ENCODE results near the gene PKNOX2. TPM values are rescaled to one million over a fixed set of nuclear protein-coding genes. Genes with fewer than 3 reads are reported as not detected.

The PKNOX2 gene
- total and polyA plus RNA-seq, 9 of the 15 experiments (the other 6 are each of a cell fraction or from before 2014, with no cell fraction given) = not detected

DNA sequence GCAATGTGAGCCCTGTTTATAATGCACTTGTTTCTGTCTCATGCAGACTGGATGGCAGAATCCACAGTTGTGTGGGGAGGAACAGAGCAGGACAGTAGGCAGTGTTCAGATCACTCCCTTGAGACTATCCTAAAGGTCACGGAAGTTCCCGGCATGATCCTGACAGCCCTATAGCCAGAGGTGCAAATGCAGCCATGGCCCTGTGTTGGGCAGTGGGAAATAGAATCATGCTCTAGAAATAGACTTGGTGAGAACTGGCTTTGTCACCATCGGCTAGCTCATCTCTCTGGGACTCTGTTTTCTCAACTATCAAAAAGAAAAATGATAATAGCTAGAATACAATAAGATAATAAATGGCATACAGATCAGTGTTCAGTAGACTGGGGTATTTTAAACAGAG, 208.4 kb downstream of the PKNOX2 start (continued):
- TF ChIP-seq, protein P1, sequence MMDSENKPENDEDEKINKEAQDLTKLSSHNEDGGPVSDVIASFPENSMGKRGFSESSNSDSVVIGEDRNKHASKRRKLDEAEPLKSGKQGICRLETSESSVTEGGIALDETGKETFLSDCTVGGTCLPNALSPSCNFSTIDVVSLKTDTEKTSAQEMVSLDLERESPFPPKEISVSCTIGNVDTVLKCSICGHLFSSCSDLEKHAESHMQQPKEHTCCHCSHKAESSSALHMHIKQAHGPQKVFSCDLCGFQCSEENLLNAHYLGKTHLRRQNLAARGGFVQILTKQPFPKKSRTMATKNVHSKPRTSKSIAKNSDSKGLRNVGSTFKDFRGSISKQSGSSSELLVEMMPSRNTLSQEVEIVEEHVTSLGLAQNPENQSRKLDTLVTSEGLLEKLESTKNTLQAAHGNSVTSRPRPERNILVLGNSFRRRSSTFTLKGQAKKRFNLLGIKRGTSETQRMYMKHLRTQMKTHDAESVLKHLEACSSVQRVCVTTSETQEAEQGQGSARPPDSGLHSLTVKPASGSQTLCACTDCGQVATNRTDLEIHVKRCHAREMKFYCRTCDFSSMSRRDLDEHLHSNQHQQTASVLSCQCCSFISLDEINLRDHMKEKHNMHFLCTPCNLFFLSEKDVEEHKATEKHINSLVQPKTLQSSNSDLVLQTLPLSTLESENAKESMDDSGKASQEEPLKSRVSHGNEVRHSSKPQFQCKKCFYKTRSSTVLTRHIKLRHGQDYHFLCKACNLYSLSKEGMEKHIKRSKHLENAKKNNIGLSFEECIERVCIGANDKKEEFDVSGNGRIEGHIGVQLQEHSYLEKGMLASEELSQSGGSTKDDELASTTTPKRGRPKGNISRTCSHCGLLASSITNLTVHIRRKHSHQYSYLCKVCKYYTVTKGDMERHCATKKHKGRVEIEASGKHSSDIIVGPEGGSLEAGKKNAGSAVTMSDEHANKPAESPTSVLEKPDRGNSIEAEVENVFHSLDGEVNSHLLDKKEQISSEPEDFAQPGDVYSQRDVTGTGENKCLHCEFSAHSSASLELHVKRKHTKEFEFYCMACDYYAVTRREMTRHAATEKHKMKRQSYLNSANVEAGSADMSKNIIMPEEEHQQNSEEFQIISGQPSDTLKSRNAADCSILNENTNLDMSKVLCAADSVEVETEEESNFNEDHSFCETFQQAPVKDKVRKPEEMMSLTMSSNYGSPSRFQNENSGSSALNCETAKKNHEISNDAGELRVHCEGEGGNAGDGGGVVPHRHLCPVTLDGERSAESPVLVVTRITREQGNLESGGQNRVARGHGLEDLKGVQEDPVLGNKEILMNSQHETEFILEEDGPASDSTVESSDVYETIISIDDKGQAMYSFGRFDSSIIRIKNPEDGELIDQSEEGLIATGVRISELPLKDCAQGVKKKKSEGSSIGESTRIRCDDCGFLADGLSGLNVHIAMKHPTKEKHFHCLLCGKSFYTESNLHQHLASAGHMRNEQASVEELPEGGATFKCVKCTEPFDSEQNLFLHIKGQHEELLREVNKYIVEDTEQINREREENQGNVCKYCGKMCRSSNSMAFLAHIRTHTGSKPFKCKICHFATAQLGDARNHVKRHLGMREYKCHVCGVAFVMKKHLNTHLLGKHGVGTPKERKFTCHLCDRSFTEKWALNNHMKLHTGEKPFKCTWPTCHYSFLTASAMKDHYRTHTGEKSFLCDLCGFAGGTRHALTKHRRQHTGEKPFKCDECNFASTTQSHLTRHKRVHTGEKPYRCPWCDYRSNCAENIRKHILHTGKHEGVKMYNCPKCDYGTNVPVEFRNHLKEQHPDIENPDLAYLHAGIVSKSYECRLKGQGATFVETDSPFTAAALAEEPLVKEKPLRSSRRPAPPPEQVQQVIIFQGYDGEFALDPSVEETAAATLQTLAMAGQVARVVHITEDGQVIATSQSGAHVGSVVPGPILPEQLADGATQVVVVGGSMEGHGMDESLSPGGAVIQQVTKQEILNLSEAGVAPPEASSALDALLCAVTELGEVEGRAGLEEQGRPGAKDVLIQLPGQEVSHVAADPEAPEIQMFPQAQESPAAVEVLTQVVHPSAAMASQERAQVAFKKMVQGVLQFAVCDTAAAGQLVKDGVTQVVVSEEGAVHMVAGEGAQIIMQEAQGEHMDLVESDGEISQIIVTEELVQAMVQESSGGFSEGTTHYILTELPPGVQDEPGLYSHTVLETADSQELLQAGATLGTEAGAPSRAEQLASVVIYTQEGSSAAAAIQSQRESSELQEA (IDR thresholded peaks at IDR 0.05; ENCODE audit: low read depth) = no peak
- TF ChIP-seq, protein P2, sequence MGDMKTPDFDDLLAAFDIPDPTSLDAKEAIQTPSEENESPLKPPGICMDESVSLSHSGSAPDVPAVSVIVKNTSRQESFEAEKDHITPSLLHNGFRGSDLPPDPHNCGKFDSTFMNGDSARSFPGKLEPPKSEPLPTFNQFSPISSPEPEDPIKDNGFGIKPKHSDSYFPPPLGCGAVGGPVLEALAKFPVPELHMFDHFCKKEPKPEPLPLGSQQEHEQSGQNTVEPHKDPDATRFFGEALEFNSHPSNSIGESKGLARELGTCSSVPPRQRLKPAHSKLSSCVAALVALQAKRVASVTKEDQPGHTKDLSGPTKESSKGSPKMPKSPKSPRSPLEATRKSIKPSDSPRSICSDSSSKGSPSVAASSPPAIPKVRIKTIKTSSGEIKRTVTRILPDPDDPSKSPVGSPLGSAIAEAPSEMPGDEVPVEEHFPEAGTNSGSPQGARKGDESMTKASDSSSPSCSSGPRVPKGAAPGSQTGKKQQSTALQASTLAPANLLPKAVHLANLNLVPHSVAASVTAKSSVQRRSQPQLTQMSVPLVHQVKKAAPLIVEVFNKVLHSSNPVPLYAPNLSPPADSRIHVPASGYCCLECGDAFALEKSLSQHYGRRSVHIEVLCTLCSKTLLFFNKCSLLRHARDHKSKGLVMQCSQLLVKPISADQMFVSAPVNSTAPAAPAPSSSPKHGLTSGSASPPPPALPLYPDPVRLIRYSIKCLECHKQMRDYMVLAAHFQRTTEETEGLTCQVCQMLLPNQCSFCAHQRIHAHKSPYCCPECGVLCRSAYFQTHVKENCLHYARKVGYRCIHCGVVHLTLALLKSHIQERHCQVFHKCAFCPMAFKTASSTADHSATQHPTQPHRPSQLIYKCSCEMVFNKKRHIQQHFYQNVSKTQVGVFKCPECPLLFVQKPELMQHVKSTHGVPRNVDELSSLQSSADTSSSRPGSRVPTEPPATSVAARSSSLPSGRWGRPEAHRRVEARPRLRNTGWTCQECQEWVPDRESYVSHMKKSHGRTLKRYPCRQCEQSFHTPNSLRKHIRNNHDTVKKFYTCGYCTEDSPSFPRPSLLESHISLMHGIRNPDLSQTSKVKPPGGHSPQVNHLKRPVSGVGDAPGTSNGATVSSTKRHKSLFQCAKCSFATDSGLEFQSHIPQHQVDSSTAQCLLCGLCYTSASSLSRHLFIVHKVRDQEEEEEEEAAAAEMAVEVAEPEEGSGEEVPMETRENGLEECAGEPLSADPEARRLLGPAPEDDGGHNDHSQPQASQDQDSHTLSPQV (IDR thresholded peaks at IDR 0.05) = no peak
